Neural progenitor cell (in vitro differentiated cells): ENCODE data around the gene MIPEP. TPM values are rescaled to one million over a fixed set of nuclear protein-coding genes. Genes with fewer than 3 reads are reported as not detected.
"Not testable (repeated sequence)": the region's sequence is repeated elsewhere in the genome, so short reads cannot be mapped to it uniquely, and the experiment has no call there.

Source experiments
- DNase-seq: peaks from one replicate; pipeline ENCODE4 v3.0.0-alpha.2; 2016; ENCODE audit warnings: low spot score
- H2AFZ ChIP-seq: fragments of 200-600 bp; sonication (generic); replicated peaks from 2 replicates; pipeline ENCODE4 v1.6.1; 2016; ENCODE audit warnings: antibody characterized with exemption
- H3F3A ChIP-seq: fragments of 200-600 bp; sonication (generic); 2 replicates; pipeline ENCODE4 v1.6.1; 2016; ENCODE audit warnings: antibody characterized with exemption, low read depth
- H3K27ac ChIP-seq: fragments of 200-600 bp; sonication (generic); 2 replicates; pipeline ENCODE4 v1.5.1; 2016; ENCODE audit warnings: mild to moderate bottlenecking
- H3K27me3 ChIP-seq: fragments of 200-600 bp; sonication (generic); 2 replicates; pipeline ENCODE4 v1.6.1; 2016; ENCODE audit warnings: mild to moderate bottlenecking, moderate library complexity
- H3K36me3 ChIP-seq: fragments of 200-600 bp; sonication (generic); 2 replicates; pipeline ENCODE4 v1.5.1; 2016
- H3K4me1 ChIP-seq: fragments of 200-600 bp; sonication (generic); 2 replicates; pipeline ENCODE4 v1.6.1; 2016; ENCODE audit warnings: mixed run types
- H3K4me2 ChIP-seq: fragments of 200-600 bp; sonication (generic); 2 replicates; pipeline ENCODE4 v1.6.1; 2016
- H3K4me3 ChIP-seq: fragments of 200-600 bp; sonication (generic); 2 replicates; pipeline ENCODE4 v1.5.1; 2016
- H3K79me2 ChIP-seq: fragments of 200-600 bp; sonication (generic); 2 replicates; pipeline ENCODE4 v1.6.1; 2016; ENCODE audit warnings: low read depth
- H3K9ac ChIP-seq: fragments of 200-600 bp; sonication (generic); 2 replicates; pipeline ENCODE4 v1.6.1; 2016
- H3K9me3 ChIP-seq: fragments of 200-600 bp; sonication (generic); 2 replicates; pipeline ENCODE4 v1.5.1; 2016; ENCODE audit warnings: low read depth
- H4K20me1 ChIP-seq: fragments of 200-600 bp; sonication (generic); 2 replicates; pipeline ENCODE4 v1.6.1; 2016; ENCODE audit warnings: low read depth
- H3K27ac Mint-ChIP-seq: 3 replicates; pipeline ENCODE4 v1.8.0; 2021; ENCODE audit warnings: mixed read lengths
- H3K27me3 Mint-ChIP-seq: 2 replicates; pipeline ENCODE4 v1.8.0; 2022; ENCODE audit warnings: low read depth, mild to moderate bottlenecking, inconsistent platforms, moderate library complexity, mixed read lengths; ENCODE audit not compliant: insufficient read depth
- H3K36me3 Mint-ChIP-seq: 3 replicates; pipeline ENCODE4 v1.8.0; 2021; ENCODE audit warnings: mixed read lengths
- H3K4me1 Mint-ChIP-seq: 3 replicates; pipeline ENCODE4 v1.8.0; 2021; ENCODE audit warnings: mixed read lengths
- H3K4me3 Mint-ChIP-seq: 3 replicates; pipeline ENCODE4 v1.8.0; 2021; ENCODE audit warnings: mild to moderate bottlenecking, moderate library complexity, mixed read lengths
- H3K9me3 Mint-ChIP-seq: 3 replicates; pipeline ENCODE4 v1.8.0; 2020; ENCODE audit warnings: mixed read lengths
- EZH2 ChIP-seq: fragments of 200-600 bp; sonication (generic); IDR thresholded peaks from 2 replicates; pipeline ENCODE4 v1.6.1; 2017; ENCODE audit warnings: antibody characterized with exemption, mild to moderate bottlenecking, moderate library complexity
- EZH2phosphoT487 ChIP-seq: fragments of 200-600 bp; sonication (generic); IDR thresholded peaks from 2 replicates; pipeline ENCODE4 v1.6.1; 2017; ENCODE audit warnings: antibody characterized with exemption
- total RNA-seq: library from RNA; depleted of rRNA; stranded (reverse); fragments of >200 nt; gene quantifications from 2 replicates; pipeline ENCODE4 v1.2.3, GENCODE V29; 2015; ENCODE audit warnings: low replicate concordance
- TF ChIP-seq, protein P1 (sequence below): fragments of 200-600 bp; sonication (generic); IDR thresholded peaks from 2 replicates; pipeline ENCODE4 v1.5.1; 2017; ENCODE audit warnings: antibody characterized with exemption, mild to moderate bottlenecking

The MIPEP gene
- total RNA-seq, 1 donor from 2014 or later, result 22.8 TPM

DNA sequence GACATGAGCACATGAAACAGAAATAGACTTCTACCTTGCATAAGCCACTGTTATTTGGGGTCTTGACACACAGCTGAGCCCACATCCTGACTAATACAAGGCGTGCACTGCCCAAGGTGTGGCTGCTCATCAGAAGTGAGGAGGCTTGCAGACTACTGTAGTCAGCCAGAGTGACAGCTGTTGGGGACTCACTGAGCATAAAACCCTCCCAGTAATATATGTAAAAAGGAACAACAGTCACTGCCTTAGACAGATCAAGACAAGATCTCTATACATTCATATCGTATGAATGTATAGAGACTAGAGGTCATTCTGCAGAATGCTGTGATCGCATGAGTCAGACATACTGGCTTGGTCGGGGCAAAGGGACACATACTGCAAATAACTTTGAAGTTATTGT lies 12.2 kb upstream of the MIPEP start:
- Histone ChIP-seq H4K20me1 (no peaks in the 10 kb centered on the region), H3K9ac (no peak overlapping the region), H3K4me1 (no peaks in the 10 kb centered on the region), H3K79me2 (no peaks in the 10 kb centered on the region), H3K36me3 (no peaks in the 10 kb centered on the region), H3K27ac (no peak overlapping the region), H3F3A (no peaks in the 10 kb centered on the region), H3K4me2 (no peak overlapping the region), H3K27me3 (peaks cover 22% of the 10 kb centered on the region), H3K9me3 (no peaks in the 10 kb centered on the region), H3K4me3 (no peak overlapping the region), H2AFZ (no peak overlapping the region)
- H3K36me3 Mint-ChIP-seq, result no peaks in the 10 kb centered on the region
- peaks cover 12% of the 10 kb centered on the region for H3K27me3 Mint-ChIP-seq
- H3K4me3 Mint-ChIP-seq, result no peak overlapping the region
- TF ChIP-seq EZH2 (no peak), EZH2phosphoT487 (no peak)
- TF ChIP-seq, protein P1, sequence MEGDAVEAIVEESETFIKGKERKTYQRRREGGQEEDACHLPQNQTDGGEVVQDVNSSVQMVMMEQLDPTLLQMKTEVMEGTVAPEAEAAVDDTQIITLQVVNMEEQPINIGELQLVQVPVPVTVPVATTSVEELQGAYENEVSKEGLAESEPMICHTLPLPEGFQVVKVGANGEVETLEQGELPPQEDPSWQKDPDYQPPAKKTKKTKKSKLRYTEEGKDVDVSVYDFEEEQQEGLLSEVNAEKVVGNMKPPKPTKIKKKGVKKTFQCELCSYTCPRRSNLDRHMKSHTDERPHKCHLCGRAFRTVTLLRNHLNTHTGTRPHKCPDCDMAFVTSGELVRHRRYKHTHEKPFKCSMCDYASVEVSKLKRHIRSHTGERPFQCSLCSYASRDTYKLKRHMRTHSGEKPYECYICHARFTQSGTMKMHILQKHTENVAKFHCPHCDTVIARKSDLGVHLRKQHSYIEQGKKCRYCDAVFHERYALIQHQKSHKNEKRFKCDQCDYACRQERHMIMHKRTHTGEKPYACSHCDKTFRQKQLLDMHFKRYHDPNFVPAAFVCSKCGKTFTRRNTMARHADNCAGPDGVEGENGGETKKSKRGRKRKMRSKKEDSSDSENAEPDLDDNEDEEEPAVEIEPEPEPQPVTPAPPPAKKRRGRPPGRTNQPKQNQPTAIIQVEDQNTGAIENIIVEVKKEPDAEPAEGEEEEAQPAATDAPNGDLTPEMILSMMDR, result no peak
- H3K9me3 Mint-ChIP-seq, result no peaks in the 10 kb centered on the region
- peaks cover 2% of the 10 kb centered on the region for H3K4me1 Mint-ChIP-seq
- H3K27ac Mint-ChIP-seq, result no peak overlapping the region
- DNase-seq, result no peak

- no peak overlapping the region for H3K27ac Mint-ChIP-seq
- Histone ChIP-seq H3K27me3 (peaks cover 22% of the 10 kb centered on the region), H3K9ac (no peak overlapping the region), H4K20me1 (no peaks in the 10 kb centered on the region), H3K4me1 (no peaks in the 10 kb centered on the region), H3K9me3 (no peaks in the 10 kb centered on the region), H3K4me3 (no peak overlapping the region), H3F3A (no peaks in the 10 kb centered on the region), H2AFZ (peak overlapping the region; percentile 23), H3K4me2 (no peak overlapping the region), H3K27ac (no peak overlapping the region), H3K79me2 (no peaks in the 10 kb centered on the region), H3K36me3 (no peaks in the 10 kb centered on the region)
- H3K27me3 Mint-ChIP-seq, result peaks cover 6% of the 10 kb centered on the region
- no peaks in the 10 kb centered on the region for H3K36me3 Mint-ChIP-seq
- H3K4me3 Mint-ChIP-seq, result no peak overlapping the region
- TF ChIP-seq EZH2phosphoT487, result no peak
- TF ChIP-seq, protein P1, result peak; percentile 68
- no peaks in the 10 kb centered on the region for H3K9me3 Mint-ChIP-seq
- peaks cover under 1% of the 10 kb centered on the region for H3K4me1 Mint-ChIP-seq
- DNase-seq, result peak; percentile 34
Observed at GRCh38 chr13:23899555-23899954, 10.4 kb upstream of the MIPEP start.

DNA sequence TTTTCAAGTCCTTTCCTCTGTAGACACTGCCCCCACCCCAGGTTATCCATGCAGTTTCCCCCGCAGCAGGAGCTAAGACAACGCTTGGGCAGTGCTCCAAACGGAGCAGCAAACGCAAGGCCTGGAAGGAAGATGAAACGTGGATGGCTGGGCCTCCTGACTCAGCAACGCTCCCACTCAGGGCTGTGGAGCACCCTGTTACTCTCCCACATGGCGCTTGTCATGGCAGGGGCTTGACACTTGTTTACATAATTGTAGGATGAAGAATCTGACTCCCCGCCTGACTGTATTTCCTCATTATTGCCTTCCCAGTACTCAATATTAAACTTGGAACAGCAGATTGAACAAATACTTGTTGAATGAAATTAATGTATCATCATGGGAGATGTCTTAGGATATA lies 8.9 kb upstream of the MIPEP start:
- Mint-ChIP-seq H3K27me3 (peaks cover 6% of the 10 kb centered on the region), H3K36me3 (no peaks in the 10 kb centered on the region), H3K4me3 (no peak overlapping the region), H3K9me3 (no peaks in the 10 kb centered on the region), H3K27ac (no peak overlapping the region), H3K4me1 (no peaks in the 10 kb centered on the region)
- no peak for DNase-seq
- no peaks in the 10 kb centered on the region for H3K79me2 ChIP-seq
- no peaks in the 10 kb centered on the region for H3K36me3 ChIP-seq
- H3K9me3 ChIP-seq, result no peaks in the 10 kb centered on the region
- peaks cover 12% of the 10 kb centered on the region for H3K27me3 ChIP-seq
- H2AFZ ChIP-seq, result no peak overlapping the region
- H4K20me1 ChIP-seq, result no peaks in the 10 kb centered on the region
- no peaks in the 10 kb centered on the region for H3K4me1 ChIP-seq
- no peak overlapping the region for H3K4me3 ChIP-seq
- no peaks in the 10 kb centered on the region for H3F3A ChIP-seq
- TF ChIP-seq EZH2phosphoT487, result no peak
- TF ChIP-seq EZH2, result no peak
- TF ChIP-seq, protein P1, result no peak
- no peak overlapping the region for H3K9ac ChIP-seq
- no peak overlapping the region for H3K27ac ChIP-seq
- no peak overlapping the region for H3K4me2 ChIP-seq

DNA sequence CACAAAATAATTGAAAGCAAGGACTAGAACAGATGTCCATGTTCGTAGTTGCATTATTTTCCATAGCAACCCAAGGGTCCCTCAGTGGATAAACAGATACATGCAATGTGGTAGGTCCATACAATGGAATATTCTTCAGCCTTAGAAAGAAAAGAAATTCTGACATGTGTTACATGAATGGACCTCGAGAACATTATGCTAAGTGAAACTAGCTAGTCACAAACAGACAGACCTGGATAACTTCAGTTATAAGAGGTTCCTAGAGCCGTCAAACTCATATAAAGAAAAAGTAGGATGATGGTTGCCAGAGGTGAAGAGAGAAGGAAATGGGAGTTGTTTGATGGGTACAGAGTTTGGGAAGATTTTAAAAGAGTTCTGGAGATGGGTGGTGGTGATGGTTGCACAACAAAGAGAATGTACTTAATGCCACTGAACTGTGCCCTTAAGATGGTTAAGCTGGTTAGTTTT lies 8.3 kb upstream of the MIPEP start, which contains the start of gene C1QTNF9B:
C1QTNF9B (minus strand) TSS at position 51 of the 468 bp plus-strand sequence.
- not testable (repeated sequence) for H3K9ac ChIP-seq, H3K27me3 Mint-ChIP-seq, H3K79me2 ChIP-seq, H4K20me1 ChIP-seq, H3K9me3 ChIP-seq, DNase-seq, H3K36me3 ChIP-seq, H3K36me3 Mint-ChIP-seq, H3K4me3 ChIP-seq, H3K4me1 ChIP-seq, H2AFZ ChIP-seq, H3K9me3 Mint-ChIP-seq, H3K4me3 Mint-ChIP-seq, H3F3A ChIP-seq, H3K27ac Mint-ChIP-seq, H3K27me3 ChIP-seq, H3K4me2 ChIP-seq, H3K4me1 Mint-ChIP-seq, H3K27ac ChIP-seq

DNA sequence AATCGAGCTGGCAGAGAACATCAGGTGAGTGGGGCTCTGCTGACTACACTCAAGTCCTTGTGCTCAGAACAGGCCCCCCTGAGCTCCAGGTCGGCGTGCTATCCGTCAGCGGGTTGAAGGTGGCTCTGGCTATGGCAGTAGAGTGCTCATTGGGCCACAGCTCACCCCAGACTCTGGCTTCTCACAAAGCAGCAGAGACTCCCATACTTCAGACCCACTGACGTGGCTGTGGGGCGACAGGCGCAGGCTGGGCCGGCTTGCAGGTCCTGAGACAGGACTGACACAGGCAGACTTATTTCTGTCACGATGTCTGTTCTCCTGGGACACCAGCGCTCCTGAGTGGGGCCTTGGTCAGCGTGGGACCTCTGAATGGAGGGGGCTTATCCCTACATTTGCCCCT lies 5.5 kb upstream of the MIPEP start:
- H3K4me2 ChIP-seq, H3K27ac ChIP-seq, H2AFZ ChIP-seq, H3K36me3 ChIP-seq, H3K27me3 ChIP-seq, H3K4me3 Mint-ChIP-seq, H3F3A ChIP-seq, H3K4me3 ChIP-seq, H3K36me3 Mint-ChIP-seq, H3K9me3 ChIP-seq, H4K20me1 ChIP-seq, H3K79me2 ChIP-seq, H3K27ac Mint-ChIP-seq, H3K9ac ChIP-seq, H3K9me3 Mint-ChIP-seq, H3K4me1 Mint-ChIP-seq, H3K4me1 ChIP-seq, H3K27me3 Mint-ChIP-seq, DNase-seq: not testable (repeated sequence)

- H3K4me3 ChIP-seq, H3K79me2 ChIP-seq, H2AFZ ChIP-seq, H3K27ac Mint-ChIP-seq, H4K20me1 ChIP-seq, H3K9ac ChIP-seq, H3K9me3 Mint-ChIP-seq, H3K4me2 ChIP-seq, H3F3A ChIP-seq, H3K27me3 ChIP-seq, H3K27ac ChIP-seq, H3K36me3 ChIP-seq, H3K36me3 Mint-ChIP-seq, H3K9me3 ChIP-seq, H3K4me1 ChIP-seq, H3K27me3 Mint-ChIP-seq, DNase-seq, H3K4me3 Mint-ChIP-seq: not testable (repeated sequence)
- peaks cover 12% of the 10 kb centered on the region for H3K4me1 Mint-ChIP-seq
Observed at GRCh38 chr13:23893791-23894190, 4.6 kb upstream of the MIPEP start.
